GM12878 (cell line): ENCODE data around the gene WWP2. TPM values are rescaled to one million over a fixed set of nuclear protein-coding genes. Genes with fewer than 3 reads are reported as not detected.

Experiments
- ATAC-seq: fragments of 200-7000 bp; cut with Tn5 transposase; 3 replicates; pipeline ENCODE4 v1.9.1; 2020; ENCODE audit warnings: mild to moderate bottlenecking, moderate library complexity
- BruUV-seq: library from RNA; stranded (reverse); fragments of 400-500 nt; replicated peaks from 2 replicates; lab custom pipeline; 2021; lab: Mats Ljungman, UMichigan
- CTCF ChIA-PET: fragments of 300-600 bp; sonication (Branson Sonifier 250); formaldehyde crosslinking; extraction: SDS; loops from one replicate; lab custom pipeline; 2021; ENCODE audit warnings: inconsistent platforms; lab: Yijun Ruan, JAX
- POLR2A ChIA-PET: fragments of 350-600 bp; formaldehyde crosslinking; extraction: SDS; loops from one replicate; lab custom pipeline; 2021; ENCODE audit warnings: inconsistent platforms; lab: Charles Lee
- RAD21 ChIA-PET: fragments of 300-600 bp; sonication (Branson Sonifier 250); formaldehyde crosslinking; loops from one replicate; lab custom pipeline; 2023; ENCODE audit warnings: antibody characterized with exemption; ENCODE audit not compliant: unreplicated experiment; lab: Charles Lee
- SMC1A ChIA-PET: fragments of 300-600 bp; sonication (Branson Sonifier 250); formaldehyde crosslinking; loops from one replicate; lab custom pipeline; 2023; ENCODE audit not compliant: unreplicated experiment, uncharacterized antibody; lab: Charles Lee
- DNase-seq: peaks from one replicate; pipeline ENCODE4 v3.0.0-alpha.2; 2011; ENCODE audit warnings: low read depth, low spot score
- FAIRE-seq: peaks from 3 replicates; lab custom pipeline; 2011; peaks lifted over from hg19 to GRCh38; lab: Jason Lieb, UNC
- H2AFZ ChIP-seq: 2 replicates; pipeline ENCODE4 v1.6.0; 2011; ENCODE audit warnings: low read depth, low read length, control low read depth; ENCODE audit not compliant: control insufficient read depth
- H3K27ac ChIP-seq: 2 replicates; pipeline ENCODE4 v1.5.1; 2011; ENCODE audit warnings: control low read depth; ENCODE audit not compliant: control insufficient read depth, insufficient read depth
- H3K27me3 ChIP-seq, 2 experiments: replicated peaks in 1 of 2; 2 replicates each; pipeline versions ENCODE4 v1.6.0 to v1.6.1; 2011; ENCODE audit warnings: low read length in 1 of 2; ENCODE audit not compliant: control insufficient read depth in 2 of 2, insufficient read depth in 2 of 2
- H3K36me3 ChIP-seq, 2 experiments: 2 replicates each; pipeline ENCODE4 v1.5.1; 2011; ENCODE audit warnings: low read length in 1 of 2; ENCODE audit not compliant: control insufficient read depth in 2 of 2, insufficient read depth in 2 of 2
- H3K4me1 ChIP-seq: 2 replicates; pipeline ENCODE4 v1.6.1; 2011; ENCODE audit warnings: mild to moderate bottlenecking, low read length, moderate library complexity, mixed read lengths; ENCODE audit not compliant: control insufficient read depth, insufficient read depth
- H3K4me2 ChIP-seq: 2 replicates; pipeline ENCODE4 v1.6.0; 2011; ENCODE audit warnings: control low read depth; ENCODE audit not compliant: control insufficient read depth, insufficient read depth
- H3K4me3 ChIP-seq: fragments of 200-600 bp; sonication (generic); 2 replicates; pipeline ENCODE4 v1.5.1; 2016
- H3K79me2 ChIP-seq: 2 replicates; pipeline ENCODE4 v1.6.0; 2011; ENCODE audit warnings: low read length; ENCODE audit not compliant: control insufficient read depth, insufficient read depth
- H3K9ac ChIP-seq: 2 replicates; pipeline ENCODE4 v1.8.0; 2011; ENCODE audit warnings: low read length, control low read depth, mixed read lengths; ENCODE audit not compliant: control insufficient read depth, insufficient read depth
- H3K9me3 ChIP-seq: replicated peaks from 3 replicates; pipeline ENCODE4 v1.5.1; 2011; ENCODE audit warnings: mild to moderate bottlenecking, low read length; ENCODE audit not compliant: control insufficient read depth, insufficient read depth
- H4K20me1 ChIP-seq: 2 replicates; pipeline ENCODE4 v1.6.0; 2011; ENCODE audit not compliant: control insufficient read depth, insufficient read depth
- CBFB ChIP-seq: IDR thresholded peaks from 2 replicates; pipeline ENCODE4 v1.6.1; 2016; ENCODE audit warnings: antibody characterized with exemption, low read depth
- CBX5 ChIP-seq: sonication (generic); IDR thresholded peaks from 2 replicates; pipeline ENCODE4 v1.6.1; 2016; ENCODE audit warnings: low read depth, moderate library complexity, mild to moderate bottlenecking, inconsistent platforms
- CEBPB ChIP-seq, 2 experiments: fragments of 150-350 bp in 1 of 2; IDR thresholded peaks; 2 replicates each; pipeline ENCODE4 v1.6.1; 2012 to 2014; ENCODE audit warnings: low read depth in 2 of 2, low read length in 2 of 2, borderline replicate concordance in 1 of 2, inconsistent platforms in 1 of 2
- CHD2 ChIP-seq: IDR thresholded peaks from 2 replicates; pipeline ENCODE4 v1.6.1; 2011; ENCODE audit warnings: low read depth, low read length, improper control_type of control experiment, borderline replicate concordance
- FOXK2 ChIP-seq: fragments of 450-650 bp; IDR thresholded peaks from 2 replicates; pipeline ENCODE4 v1.6.1; 2017; ENCODE audit warnings: mild to moderate bottlenecking, moderate library complexity
- GABPA ChIP-seq: IDR thresholded peaks from 2 replicates; pipeline ENCODE4 v1.6.1; 2014; ENCODE audit warnings: antibody characterized with exemption, low read depth, mild to moderate bottlenecking, inconsistent platforms
- GATAD2B ChIP-seq: fragments of 450-650 bp; conservative IDR thresholded peaks from 2 replicates; pipeline ENCODE4 v1.6.1; 2017; ENCODE audit warnings: low read depth, mild to moderate bottlenecking, moderate library complexity
- HDAC2 ChIP-seq: fragments of 200-600 bp; sonication (generic); IDR thresholded peaks from 2 replicates; pipeline ENCODE4 v1.6.1; 2017
- KDM1A ChIP-seq: fragments of 200-600 bp; sonication (generic); IDR thresholded peaks from 2 replicates; pipeline ENCODE4 v1.6.1; 2016; ENCODE audit warnings: borderline replicate concordance
- NKRF ChIP-seq: fragments of 450-650 bp; conservative IDR thresholded peaks from 2 replicates; pipeline ENCODE4 v1.6.1; 2017; ENCODE audit warnings: mild to moderate bottlenecking, moderate library complexity
- PBX3 ChIP-seq: IDR thresholded peaks from 2 replicates; pipeline ENCODE4 v1.6.1; 2011; ENCODE audit warnings: mild to moderate bottlenecking, low read depth, low read length, moderate library complexity; ENCODE audit not compliant: insufficient replicate concordance
- SIN3A ChIP-seq: IDR thresholded peaks from 2 replicates; pipeline ENCODE4 v1.6.1; 2012; ENCODE audit warnings: low read depth, low read length, improper control_type of control experiment
- SRF ChIP-seq, 2 experiments: IDR thresholded peaks; 2 replicates each; pipeline ENCODE4 v1.6.1; 2011; ENCODE audit warnings: low read depth in 2 of 2, low read length in 2 of 2, mild to moderate bottlenecking in 1 of 2, moderate library complexity in 1 of 2
- ZNF207 ChIP-seq: fragments of 450-650 bp; IDR thresholded peaks from 2 replicates; pipeline ENCODE4 v1.6.1; 2014; ENCODE audit warnings: antibody characterized with exemption, mild to moderate bottlenecking, borderline replicate concordance
- ZNF217 ChIP-seq: fragments of 450-650 bp; IDR thresholded peaks from 2 replicates; pipeline ENCODE4 v1.6.1; 2017; ENCODE audit warnings: antibody characterized with exemption, mild to moderate bottlenecking
- WGBS: methylation state at CpG from one replicate; pipeline ENCODE4 v1.1.6; 2016; ENCODE audit warnings: low lambda C conversion rate; ENCODE audit not compliant: insufficient replicate concordance, insufficient coverage; ENCODE audit errors: missing lambda C conversion rate; 5-methylcytosine and 5-hydroxymethylcytosine counted together
- in situ Hi-C: fragments of 300-500 bp; cut with MboI; formaldehyde crosslinking; loops from 9 replicates; pipeline ENCODE4 v1.14.3; 2018; ENCODE audit warnings: mixed read lengths
- intact Hi-C: fragments of 100-400 bp; cut with micrococcal nuclease; formaldehyde crosslinking; loops from one replicate; pipeline ENCODE4 v1.14.2; 2022; ENCODE audit not compliant: unreplicated experiment
- polyA plus RNA-seq, 11 experiments: library from polyadenylated mRNA; depleted of rRNA in 4 of 11; unstranded in 6 of 11; stranded (reverse) in 5 of 11; fragments of >200 nt; fragmentation: Nextera tagmentation in 4 of 11; fragmentation: Illumina TruSeq in 1 of 11; extraction: Ambion mirVana in 4 of 11; extraction: Trizol in 1 of 11; gene quantifications; 1 replicate in 1 of 11; 2 replicates in 10 of 11; pipeline versions ENCODE4 v1.2.1 to v1.2.3, GENCODE V29; 2011 to 2016; ENCODE audit warnings: inconsistent platforms in 2 of 11, missing spikeins in 2 of 11, low read depth in 1 of 11
- total RNA-seq, 4 experiments: library from RNA; depleted of rRNA in 3 of 4; stranded (reverse); fragments of >200 nt in 3 of 4; fragmentation: Illumina TruSeq in 1 of 4; extraction: Trizol in 1 of 4; gene quantifications; 2 replicates each; pipeline versions ENCODE4 v1.2.1 to v1.2.3, GENCODE V29; 2013 to 2021
- TF ChIP-seq, protein P1 (sequence below): IDR thresholded peaks from 2 replicates; pipeline ENCODE4 v1.6.1; 2012; ENCODE audit warnings: low read depth, low read length, improper control_type of control experiment

WWP2 gene
- total and polyA plus RNA-seq, 10 of the 15 experiments (the other 5 are each of a cell fraction or from before 2014, with no cell fraction given) = 2.8 to 47.0 (median 23.8) TPM

GRCh38 chr16:69886726-69887125, 124.6 kb downstream of the WWP2 start:
- Histone ChIP-seq H3K36me3 (no peaks in the 10 kb centered on the region; a peak in 3 of 4 replicates), H3K79me2 (no peaks in the 10 kb centered on the region), H4K20me1 (no peaks in the 10 kb centered on the region), H3K4me2 (no peak overlapping the region), H3K4me1 (no peaks in the 10 kb centered on the region), H3K27ac (no peak overlapping the region), H3K27me3 (no peaks in the 10 kb centered on the region), H3K9ac (no peak overlapping the region), H2AFZ (no peak overlapping the region), H3K9me3 (no peaks in the 10 kb centered on the region; the same call in 2 of the 3 replicates), H3K4me3 (no peak overlapping the region)
- SMC1A ChIA-PET = interaction anchor here (0.9 to 1.6 kb wide), 2 partner anchors 43 to 80 kb away, joined by 3 to 6 read pairs; no protein-coding TSS in a partner anchor
- no peak for TF ChIP-seq CBX5
- no peak for TF ChIP-seq CHD2
- no peak for TF ChIP-seq CEBPB (IDR thresholded peaks at IDR 0.05; ENCODE audit: borderline replicate concordance in 1 of 2, low read depth in 2 of 2, low read length in 2 of 2)
- TF ChIP-seq PBX3 = no peak
- TF ChIP-seq NKRF = no peak
- TF ChIP-seq ZNF207 = no peak
- TF ChIP-seq GATAD2B = no peak
- TF ChIP-seq, protein P1, sequence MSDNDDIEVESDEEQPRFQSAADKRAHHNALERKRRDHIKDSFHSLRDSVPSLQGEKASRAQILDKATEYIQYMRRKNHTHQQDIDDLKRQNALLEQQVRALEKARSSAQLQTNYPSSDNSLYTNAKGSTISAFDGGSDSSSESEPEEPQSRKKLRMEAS = no peak
- no peak for TF ChIP-seq HDAC2
- no peak for TF ChIP-seq ZNF217
- TF ChIP-seq SIN3A = no peak
- TF ChIP-seq CBFB = no peak
- no peak for TF ChIP-seq GABPA
- no peak for TF ChIP-seq KDM1A
- TF ChIP-seq SRF (IDR thresholded peaks at IDR 0.05; ENCODE audit: low read depth in 2 of 2, low read length in 2 of 2) = no peak
- TF ChIP-seq FOXK2 = no peak
- RAD21 ChIA-PET = interaction anchor here (0.5 to 1.6 kb wide), 2 partner anchors 44 to 474 kb away, joined by 4 to 5 read pairs; no protein-coding TSS in a partner anchor
- no TSS peak for BruUV-seq
- no peak for DNase-seq
- CTCF ChIA-PET = interaction anchor here (3.1 kb wide), 1 partner anchor 43 kb away, joined by 19 read pairs; no protein-coding TSS in a partner anchor
- no peak for FAIRE-seq
- WGBS = 86% methylated on average over 5 of the region's 5 CpGs
- POLR2A ChIA-PET = no interaction called here
- in situ Hi-C loops = no loop called here
- no peak for ATAC-seq
- intact Hi-C loops = no loop called here
